ENCODE results near the gene MED23.
"Not testable (repeated sequence)": the region's sequence is repeated elsewhere in the genome, so short reads cannot be mapped to it uniquely, and the experiment has no call there.

Gene MED23

GRCh38 chr6:131532580-131533039 lies 95.4 kb downstream of the MED23 start:
- H3K4me3 ChIP-seq (ENCODE audit: low read depth, low read length): no peak overlapping the region
- TF ChIP-seq, protein P1, sequence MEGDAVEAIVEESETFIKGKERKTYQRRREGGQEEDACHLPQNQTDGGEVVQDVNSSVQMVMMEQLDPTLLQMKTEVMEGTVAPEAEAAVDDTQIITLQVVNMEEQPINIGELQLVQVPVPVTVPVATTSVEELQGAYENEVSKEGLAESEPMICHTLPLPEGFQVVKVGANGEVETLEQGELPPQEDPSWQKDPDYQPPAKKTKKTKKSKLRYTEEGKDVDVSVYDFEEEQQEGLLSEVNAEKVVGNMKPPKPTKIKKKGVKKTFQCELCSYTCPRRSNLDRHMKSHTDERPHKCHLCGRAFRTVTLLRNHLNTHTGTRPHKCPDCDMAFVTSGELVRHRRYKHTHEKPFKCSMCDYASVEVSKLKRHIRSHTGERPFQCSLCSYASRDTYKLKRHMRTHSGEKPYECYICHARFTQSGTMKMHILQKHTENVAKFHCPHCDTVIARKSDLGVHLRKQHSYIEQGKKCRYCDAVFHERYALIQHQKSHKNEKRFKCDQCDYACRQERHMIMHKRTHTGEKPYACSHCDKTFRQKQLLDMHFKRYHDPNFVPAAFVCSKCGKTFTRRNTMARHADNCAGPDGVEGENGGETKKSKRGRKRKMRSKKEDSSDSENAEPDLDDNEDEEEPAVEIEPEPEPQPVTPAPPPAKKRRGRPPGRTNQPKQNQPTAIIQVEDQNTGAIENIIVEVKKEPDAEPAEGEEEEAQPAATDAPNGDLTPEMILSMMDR (IDR thresholded peaks at IDR 0.05; ENCODE audit: low read depth, low read length): no peak

- H3K4me3 ChIP-seq (ENCODE audit: low read depth, low read length): not testable (repeated sequence)
These were observed 96.4 kb downstream of the MED23 start for GRCh38 chr6:131531681-131532080.

DNA sequence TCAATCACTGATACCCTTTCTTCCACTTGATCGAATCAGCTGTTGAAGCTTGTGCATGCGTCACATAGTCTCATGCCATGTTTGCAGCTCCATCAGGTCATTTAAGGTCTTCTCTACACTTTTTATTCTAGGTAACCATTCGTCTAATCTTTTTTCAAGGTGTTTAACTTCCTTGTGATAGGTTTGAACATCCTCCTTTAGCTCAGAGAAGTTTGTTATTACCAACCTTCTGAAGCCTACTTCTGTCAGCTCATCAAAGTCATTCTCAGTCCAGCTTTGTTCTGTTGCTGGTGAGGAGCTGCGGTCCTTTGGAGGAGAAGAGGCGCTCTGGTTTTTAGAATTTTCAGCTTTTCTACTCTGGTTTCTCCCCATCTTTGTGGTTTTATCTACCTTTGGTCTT lies 97.1 kb downstream of the MED23 start:
- H3K4me3 ChIP-seq (ENCODE audit: low read depth, low read length): not testable (repeated sequence)

DNA sequence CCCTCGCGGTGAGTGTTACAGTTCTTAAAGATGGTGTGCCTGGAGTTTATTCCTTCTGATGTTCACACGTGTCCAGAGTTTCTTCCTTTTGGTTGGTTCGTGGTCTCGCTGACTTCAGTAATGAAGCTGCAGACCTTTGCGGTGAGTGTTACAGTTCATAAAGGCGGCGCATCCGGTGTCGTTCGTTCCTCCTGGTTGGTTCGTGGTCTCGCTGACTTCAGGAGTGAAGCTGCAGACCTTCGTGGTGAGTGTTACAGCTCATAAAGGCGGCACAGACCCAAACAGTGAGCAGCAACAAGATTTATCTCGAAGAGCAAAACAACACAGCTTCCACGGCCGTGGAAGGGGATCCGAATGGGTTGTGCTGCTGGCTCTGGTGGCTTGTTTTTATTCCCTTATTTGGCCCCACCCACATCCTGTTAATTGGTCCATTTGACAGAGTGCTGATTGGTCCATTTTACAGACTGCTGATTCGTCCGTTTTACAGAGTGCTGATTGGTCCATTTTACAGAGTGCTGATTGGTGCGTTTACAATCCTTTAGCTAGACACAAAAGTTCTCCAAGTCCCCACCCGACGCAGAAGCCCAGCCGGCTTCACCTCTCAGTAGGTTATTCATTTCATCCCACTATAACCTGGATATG lies 103.2 kb downstream of the MED23 start:
- TF ChIP-seq, protein P1 (IDR thresholded peaks at IDR 0.05; ENCODE audit: low read depth, low read length): no peak
- H3K4me3 ChIP-seq (ENCODE audit: low read depth, low read length): no peak overlapping the region

- H3K4me3 ChIP-seq (ENCODE audit: low read depth, low read length): no peak overlapping the region
- TF ChIP-seq, protein P1 (IDR thresholded peaks at IDR 0.05; ENCODE audit: low read depth, low read length): no peak
These were observed 103.9 kb downstream of the MED23 start for GRCh38 chr6:131523988-131524673.
